Left lobe of liver (tissue), 2 donors: ENCODE results near the gene PCBP3. TPM values are rescaled to one million over a fixed set of nuclear protein-coding genes. Genes with fewer than 3 reads are reported as not detected.
"Not testable (repeated sequence)": the region's sequence is repeated elsewhere in the genome, so short reads cannot be mapped to it uniquely, and the experiment has no call there.

ENCODE experiments used
- ATAC-seq: fragments of 200-7000 bp; cut with Tn5 transposase; one replicate; pipeline ENCODE4 v1.9.1; 2020; ENCODE audit warnings: mild to moderate bottlenecking, moderate library complexity
- DNase-seq: peaks from one replicate; pipeline ENCODE4 v3.0.0-alpha.2; 2020; ENCODE audit warnings: low spot score
- total RNA-seq: library from RNA; stranded (reverse); gene quantifications from one replicate; pipeline ENCODE4 v1.2.1, GENCODE V29; 2021
- donor health status: DM: no; HTN: no; CAD: no; lungs with moderate emphysema.
- donor health status: DM: no; HTN: yes; CAD: no.

Gene PCBP3
- total RNA-seq, 1 donor from 2014 or later: 0.83 TPM

- not testable (repeated sequence) for DNase-seq, ATAC-seq
These were observed 19.2 kb downstream of the PCBP3 start for GRCh38 chr21:45662623-45663245.

- no peak for ATAC-seq
- DNase-seq: no peak
These were observed 25.9 kb downstream of the PCBP3 start for GRCh38 chr21:45669382-45669781.

- DNase-seq: no peak
- no peak for ATAC-seq
These were observed 27.2 kb downstream of the PCBP3 start for GRCh38 chr21:45670731-45671130.

- not testable (repeated sequence) for ATAC-seq, DNase-seq
These were observed 35.3 kb downstream of the PCBP3 start for GRCh38 chr21:45678790-45679189.

- DNase-seq (no peak), ATAC-seq (no peak)
These were observed 36.7 kb downstream of the PCBP3 start for GRCh38 chr21:45680215-45680614.

GRCh38 chr21:45695086-45695485, 51.6 kb downstream of the PCBP3 start:
- ATAC-seq (no peak), DNase-seq (no peak)

GRCh38 chr21:45698493-45699184, 55.1 kb downstream of the PCBP3 start:
- no peak for ATAC-seq
- no peak for DNase-seq

- ATAC-seq (no peak), DNase-seq (no peak)
These were observed 55.9 kb downstream of the PCBP3 start for GRCh38 chr21:45699251-45699942.

GRCh38 chr21:45699966-45700365, 56.4 kb downstream of the PCBP3 start:
- ATAC-seq: no peak
- no peak for DNase-seq

GRCh38 chr21:45700461-45700860, 56.9 kb downstream of the PCBP3 start:
- ATAC-seq (no peak), DNase-seq (no peak)

GRCh38 chr21:45704311-45705108, 61.0 kb downstream of the PCBP3 start:
- no peak for DNase-seq

GRCh38 chr21:45706299-45706698, 62.8 kb downstream of the PCBP3 start:
- DNase-seq (no peak), ATAC-seq (no peak)

More at GRCh38 chr21:45704311-45705108, 61.0 kb downstream of the PCBP3 start:
- ATAC-seq: no peak

GRCh38 chr21:45709173-45709572, 65.6 kb downstream of the PCBP3 start:
- no peak for DNase-seq
- ATAC-seq: no peak

GRCh38 chr21:45709696-45710268, 66.3 kb downstream of the PCBP3 start:
- no peak for ATAC-seq
- DNase-seq: no peak

- ATAC-seq, DNase-seq: not testable (repeated sequence)
These were observed 66.8 kb downstream of the PCBP3 start for GRCh38 chr21:45710306-45710705.

- no peak for ATAC-seq
- DNase-seq: no peak
These were observed 70.1 kb downstream of the PCBP3 start for GRCh38 chr21:45713613-45714012.

GRCh38 chr21:45715441-45715840, 71.9 kb downstream of the PCBP3 start:
- no peak for DNase-seq
- ATAC-seq: no peak

- ATAC-seq (no peak), DNase-seq (no peak)
These were observed 74.9 kb downstream of the PCBP3 start for GRCh38 chr21:45718413-45718812.

- no peak for DNase-seq
- ATAC-seq: no peak
These were observed 75.8 kb downstream of the PCBP3 start for GRCh38 chr21:45719177-45719802.

GRCh38 chr21:45720204-45720603, 76.7 kb downstream of the PCBP3 start:
- ATAC-seq, DNase-seq: not testable (repeated sequence)
